Neural progenitor cell (in vitro differentiated cells): ENCODE measurements around the gene LIPJ.

Experiments
- CTCF ChIP-seq: fragments of 200-600 bp; sonication (generic); IDR thresholded peaks from 2 replicates; pipeline ENCODE4 v1.5.1; 2017; ENCODE audit warnings: antibody characterized with exemption, mild to moderate bottlenecking
- EZH2 ChIP-seq: fragments of 200-600 bp; sonication (generic); IDR thresholded peaks from 2 replicates; pipeline ENCODE4 v1.6.1; 2017; ENCODE audit warnings: antibody characterized with exemption, mild to moderate bottlenecking, moderate library complexity

DNA sequence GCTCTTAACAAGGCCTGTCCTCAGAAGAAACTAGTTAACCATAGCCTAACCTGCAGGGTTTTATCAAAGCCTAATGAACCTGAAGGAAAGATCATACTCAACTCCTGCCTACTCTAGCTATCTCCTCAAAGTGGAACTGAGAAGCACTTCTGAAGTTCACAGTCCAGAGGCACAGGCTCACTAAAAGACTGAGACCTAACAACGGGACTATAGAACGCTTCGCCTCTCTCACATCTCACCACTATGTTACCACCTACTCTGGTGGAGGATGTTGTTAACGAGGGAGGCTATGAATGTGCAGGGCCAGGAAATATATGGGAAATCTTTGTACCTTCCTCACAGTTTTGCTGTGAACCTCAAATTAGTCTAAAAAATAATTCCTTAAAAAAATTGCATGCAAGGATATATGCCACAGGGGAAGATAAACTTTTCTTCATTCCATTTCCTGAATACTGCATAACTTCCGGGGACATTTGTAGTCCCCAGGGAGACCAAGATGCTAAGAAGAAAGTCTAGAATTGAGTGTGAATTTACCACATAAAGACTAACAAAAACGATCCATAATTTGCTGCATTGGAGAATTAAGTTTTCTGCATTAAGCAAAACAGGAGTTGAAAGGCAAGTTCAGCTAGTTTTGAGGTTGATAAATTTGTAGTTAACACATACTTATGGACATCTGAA is 21.6 kb downstream of the LIPJ start:
- no peak for TF ChIP-seq CTCF
- no peak for TF ChIP-seq EZH2
